Trophoblast cell (in vitro differentiated cells and primary cell): ENCODE measurements around the gene CA14.
A peak's percentile ranks its signal among the peaks of the same experiment; 100 is the strongest.

Experiments used
- DNase-seq, 2 donors: peaks; one replicate each; pipeline ENCODE4 v3.0.0-alpha.2; 2016
- H2AFZ ChIP-seq: 2 replicates; pipeline ENCODE4 v1.6.1; 2013; ENCODE audit warnings: low read length, moderate library complexity, mild to moderate bottlenecking; ENCODE audit not compliant: insufficient read depth, poor library complexity
- H2AK5ac ChIP-seq: 2 replicates; pipeline ENCODE4 v1.6.1; 2013; ENCODE audit warnings: mild to moderate bottlenecking, low read length
- H2BK120ac ChIP-seq: 2 replicates; pipeline ENCODE4 v1.6.1; 2013; ENCODE audit warnings: low read length, mild to moderate bottlenecking, moderate library complexity; ENCODE audit not compliant: insufficient read depth, poor library complexity
- H2BK12ac ChIP-seq: 2 replicates; pipeline ENCODE4 v1.6.1; 2013; ENCODE audit warnings: mild to moderate bottlenecking, low read length, moderate library complexity
- H2BK5ac ChIP-seq: 2 replicates; pipeline ENCODE4 v1.6.1; 2013; ENCODE audit warnings: low read length, low read depth, moderate library complexity, mild to moderate bottlenecking; ENCODE audit not compliant: poor library complexity
- H3K14ac ChIP-seq: 2 replicates; pipeline ENCODE4 v1.6.1; 2013; ENCODE audit warnings: mild to moderate bottlenecking, low read length
- H3K18ac ChIP-seq: 2 replicates; pipeline ENCODE4 v1.6.1; 2013; ENCODE audit warnings: mild to moderate bottlenecking, low read length
- H3K23ac ChIP-seq: 2 replicates; pipeline ENCODE4 v1.6.1; 2013; ENCODE audit warnings: low read length
- H3K27ac ChIP-seq: 2 replicates; pipeline ENCODE4 v1.5.1; 2013; ENCODE audit warnings: low read depth, mild to moderate bottlenecking, inconsistent platforms, low read length, moderate library complexity
- H3K27me3 ChIP-seq: 2 replicates; pipeline ENCODE4 v1.6.1; 2013; ENCODE audit warnings: inconsistent platforms, mild to moderate bottlenecking, low read length, moderate library complexity; ENCODE audit not compliant: insufficient read depth
- H3K36me3 ChIP-seq, 2 experiments: 1 replicate in 1 of 2; 2 replicates in 1 of 2; pipeline ENCODE4 v1.6.1; 2013; ENCODE audit warnings: low read length in 2 of 2, mild to moderate bottlenecking in 2 of 2, moderate library complexity in 1 of 2; ENCODE audit not compliant: insufficient read depth in 2 of 2, control insufficient read depth in 1 of 2
- H3K4ac ChIP-seq: 2 replicates; pipeline ENCODE4 v1.6.1; 2013; ENCODE audit warnings: low read depth, mild to moderate bottlenecking, low read length, moderate library complexity
- H3K4me1 ChIP-seq, 2 experiments: 1 replicate in 1 of 2; 2 replicates in 1 of 2; pipeline ENCODE4 v1.6.1; 2013; ENCODE audit warnings: low read length in 2 of 2, mild to moderate bottlenecking in 2 of 2, moderate library complexity in 1 of 2; ENCODE audit not compliant: insufficient read depth in 2 of 2, control insufficient read depth in 1 of 2
- H3K4me2 ChIP-seq: 2 replicates; pipeline ENCODE4 v1.6.1; 2013; ENCODE audit warnings: inconsistent platforms, mild to moderate bottlenecking, low read length, moderate library complexity
- H3K4me3 ChIP-seq: 2 replicates; pipeline ENCODE4 v1.5.1; 2013; ENCODE audit warnings: mild to moderate bottlenecking, low read depth, low read length, inconsistent platforms
- H3K79me1 ChIP-seq: one replicate; pipeline ENCODE4 v1.6.1; 2013; ENCODE audit warnings: low read length
- H3K79me2 ChIP-seq: 2 replicates; pipeline ENCODE4 v1.6.1; 2013; ENCODE audit warnings: low read length, mild to moderate bottlenecking; ENCODE audit not compliant: control insufficient read depth, insufficient read depth, poor library complexity
- H3K9ac ChIP-seq: 2 replicates; pipeline ENCODE4 v1.6.1; 2013; ENCODE audit warnings: mild to moderate bottlenecking, low read length
- H3K9me3 ChIP-seq: 2 replicates; pipeline ENCODE4 v1.6.1; 2013; ENCODE audit warnings: low read depth, mild to moderate bottlenecking, control low read depth, inconsistent platforms, low read length; ENCODE audit not compliant: insufficient read depth
- H4K12ac ChIP-seq: 2 replicates; pipeline ENCODE4 v1.6.1; 2013; ENCODE audit warnings: low read depth, mild to moderate bottlenecking, low read length, moderate library complexity
- H4K8ac ChIP-seq: 2 replicates; pipeline ENCODE4 v1.6.1; 2013; ENCODE audit warnings: low read depth, mild to moderate bottlenecking, low read length, moderate library complexity
- H4K91ac ChIP-seq: one replicate; pipeline ENCODE4 v1.6.1; 2013; ENCODE audit warnings: low read depth, mild to moderate bottlenecking, low read length, moderate library complexity
- WGBS: extraction: QIAGEN DNeasy Blood & Tissue Kit; methylation state at CpG from one replicate; pipeline ENCODE4 v1.1.7; 2013; ENCODE audit warnings: missing lambda C conversion rate; ENCODE audit not compliant: insufficient read length, insufficient coverage; ENCODE audit errors: extremely low coverage; 5-methylcytosine and 5-hydroxymethylcytosine counted together

CA14 gene

DNA sequence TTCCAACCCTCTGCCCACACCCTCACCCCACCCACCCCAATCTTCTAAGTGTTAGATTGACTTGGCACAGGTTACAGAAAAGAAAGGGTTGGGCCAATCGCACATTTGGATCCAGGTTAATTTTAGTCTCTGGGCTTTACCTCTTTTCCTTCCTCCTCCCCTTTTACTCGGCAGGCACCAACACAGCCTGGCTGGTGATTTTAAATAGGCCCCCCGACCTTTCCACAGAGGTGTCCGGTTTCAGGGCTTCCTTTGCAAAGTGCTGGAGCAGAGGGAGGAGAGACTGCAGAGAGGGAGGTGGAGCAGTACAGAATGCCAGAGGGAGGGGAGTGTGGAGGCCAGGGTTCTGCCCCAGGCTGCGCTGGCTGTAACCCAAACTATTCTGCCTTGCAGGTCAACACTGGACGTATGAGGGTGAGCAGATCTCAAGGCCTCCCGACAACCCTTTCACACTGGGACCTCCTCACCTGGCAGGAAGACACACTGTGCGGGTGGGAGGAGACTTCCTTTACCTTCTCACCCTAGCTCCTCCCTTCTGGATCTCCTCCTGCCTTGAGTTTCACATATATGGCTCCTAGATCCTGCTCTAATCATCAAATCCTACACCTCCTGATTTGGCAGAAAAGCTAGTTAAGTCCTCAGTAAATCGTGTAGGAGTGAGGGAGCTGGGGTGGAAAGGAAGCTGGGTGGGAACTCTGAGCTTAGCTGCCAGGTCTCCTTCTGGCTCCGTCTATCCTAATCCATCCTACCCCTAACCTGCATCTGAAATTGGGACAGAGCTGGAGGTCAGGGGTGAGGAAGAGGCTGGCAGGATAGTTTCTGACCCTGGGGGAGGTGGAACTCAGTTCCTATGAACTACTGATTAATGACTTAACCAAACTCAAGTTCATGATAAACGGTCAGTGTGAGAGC, 2.4 kb downstream of the CA14 start:
- H2BK12ac ChIP-seq = peak overlapping the region; percentile 46
- H2AK5ac ChIP-seq = no peak overlapping the region
- H3K4me2 ChIP-seq = peak overlapping the region; percentile 49
- WGBS = no CpG with 5 or more reads among the region's 11 CpGs
- peaks cover 27 to 36% of the 10 kb centered on the region in 2 experiments for H3K4me1 ChIP-seq
- no peak overlapping the region for H3K4me3 ChIP-seq
- H2AFZ ChIP-seq = no peak overlapping the region
- no peak overlapping the region for H3K9ac ChIP-seq
- no peaks in the 10 kb centered on the region for H3K9me3 ChIP-seq
- H3K36me3 ChIP-seq = peaks cover 0 to 5% of the 10 kb centered on the region in 2 experiments
- H3K14ac ChIP-seq = peak overlapping the region; percentile 42
- H2BK5ac ChIP-seq = peak overlapping the region; percentile 79
- no peaks in the 10 kb centered on the region for H3K27me3 ChIP-seq
- peak overlapping the region; percentile 3 for H4K12ac ChIP-seq
- H3K4ac ChIP-seq = no peak overlapping the region
- H3K27ac ChIP-seq = peak overlapping the region; percentile 34
- H4K91ac ChIP-seq = peak overlapping the region; percentile 42
- H4K8ac ChIP-seq = peak overlapping the region; percentile 62
- H3K79me1 ChIP-seq = peaks cover 15% of the 10 kb centered on the region
- H3K79me2 ChIP-seq = no peaks in the 10 kb centered on the region
- DNase-seq = peak; percentile 35 to 40
- H2BK120ac ChIP-seq = no peak overlapping the region
- no peak overlapping the region for H3K18ac ChIP-seq
- H3K23ac ChIP-seq = no peak overlapping the region

DNA sequence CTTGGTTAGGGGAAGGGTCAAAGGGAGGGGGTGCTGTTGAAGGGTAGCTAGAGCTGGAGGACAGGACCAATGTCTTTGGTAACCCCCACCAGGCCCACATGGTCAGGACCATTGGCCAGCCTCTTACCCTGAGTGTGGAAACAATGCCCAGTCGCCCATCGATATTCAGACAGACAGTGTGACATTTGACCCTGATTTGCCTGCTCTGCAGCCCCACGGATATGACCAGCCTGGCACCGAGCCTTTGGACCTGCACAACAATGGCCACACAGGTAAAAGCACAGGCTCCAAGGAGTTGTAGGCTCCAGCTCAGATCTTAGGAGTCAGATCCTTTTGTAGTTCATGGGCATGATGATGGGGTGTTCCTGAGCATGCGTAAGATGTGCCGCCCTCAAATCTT, 3.8 kb downstream of the CA14 start:
- H3K4ac ChIP-seq = no peak overlapping the region
- peaks cover 25 to 34% of the 10 kb centered on the region in 2 experiments for H3K4me1 ChIP-seq
- WGBS = no CpG with 5 or more reads among the region's 6 CpGs
- H3K36me3 ChIP-seq = peaks cover 8 to 15% of the 10 kb centered on the region in 2 experiments
- no peaks in the 10 kb centered on the region for H3K9me3 ChIP-seq
- H3K23ac ChIP-seq = no peak overlapping the region
- no peak overlapping the region for H2BK5ac ChIP-seq
- H3K79me1 ChIP-seq = peaks cover 15% of the 10 kb centered on the region
- no peak overlapping the region for H3K4me2 ChIP-seq
- no peaks in the 10 kb centered on the region for H3K79me2 ChIP-seq
- H3K4me3 ChIP-seq = no peak overlapping the region
- no peak overlapping the region for H2BK12ac ChIP-seq
- H4K91ac ChIP-seq = no peak overlapping the region
- H4K8ac ChIP-seq = no peak overlapping the region
- H3K9ac ChIP-seq = no peak overlapping the region
- H3K27me3 ChIP-seq = no peaks in the 10 kb centered on the region
- no peak for DNase-seq
- H3K27ac ChIP-seq = no peak overlapping the region
- H2AK5ac ChIP-seq = no peak overlapping the region
- no peak overlapping the region for H3K18ac ChIP-seq
- H2BK120ac ChIP-seq = no peak overlapping the region
- H2AFZ ChIP-seq = no peak overlapping the region
- no peak overlapping the region for H3K14ac ChIP-seq
- H4K12ac ChIP-seq = no peak overlapping the region

DNA sequence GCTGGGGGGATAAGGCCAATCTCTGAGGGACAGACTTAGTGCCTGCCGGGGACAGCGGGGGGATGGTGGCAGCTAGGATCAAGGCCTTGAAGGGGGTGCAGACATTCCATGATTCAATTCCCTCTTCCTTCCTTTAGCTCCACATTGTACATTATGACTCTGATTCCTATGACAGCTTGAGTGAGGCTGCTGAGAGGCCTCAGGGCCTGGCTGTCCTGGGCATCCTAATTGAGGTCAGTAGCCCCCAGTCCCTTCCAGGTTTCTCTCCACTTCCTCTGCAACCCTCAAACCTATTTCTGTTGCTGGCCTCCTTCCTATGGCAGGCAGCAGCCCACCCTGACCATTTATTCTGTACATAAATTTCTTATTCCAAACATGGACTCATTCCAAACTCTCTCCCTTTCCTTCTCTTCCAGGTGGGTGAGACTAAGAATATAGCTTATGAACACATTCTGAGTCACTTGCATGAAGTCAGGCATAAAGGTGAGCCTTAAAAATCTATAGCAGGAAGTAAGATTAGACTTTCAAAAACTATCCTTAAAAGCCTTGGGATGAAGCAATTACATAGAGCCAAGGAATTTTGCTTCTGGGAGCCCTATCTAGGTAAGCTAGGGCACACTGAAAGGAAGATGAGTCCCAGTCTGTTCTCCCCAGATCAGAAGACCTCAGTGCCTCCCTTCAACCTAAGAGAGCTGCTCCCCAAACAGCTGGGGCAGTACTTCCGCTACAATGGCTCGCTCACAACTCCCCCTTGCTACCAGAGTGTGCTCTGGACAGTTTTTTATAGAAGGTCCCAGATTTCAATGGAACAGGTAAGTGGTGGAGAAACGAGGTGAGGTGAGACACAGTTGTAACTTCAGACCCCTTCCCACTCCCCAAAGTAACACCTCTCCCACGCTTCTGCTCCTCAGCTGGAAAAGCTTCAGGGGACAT, 5.1 kb downstream of the CA14 start:
- no peak for DNase-seq
- Histone ChIP-seq H3K79me1 (peaks cover 10% of the 10 kb centered on the region), H4K12ac (no peak overlapping the region), H3K9me3 (no peaks in the 10 kb centered on the region), H3K36me3 (peaks cover 13 to 25% of the 10 kb centered on the region in 2 experiments), H3K4me2 (no peak overlapping the region), H3K9ac (no peak overlapping the region), H2AK5ac (no peak overlapping the region), H3K4ac (no peak overlapping the region), H4K8ac (no peak overlapping the region), H2BK120ac (no peak overlapping the region), H2BK12ac (no peak overlapping the region), H3K27me3 (no peaks in the 10 kb centered on the region), H3K18ac (no peak overlapping the region), H4K91ac (no peak overlapping the region), H3K14ac (no peak overlapping the region), H3K79me2 (no peaks in the 10 kb centered on the region), H3K4me3 (no peak overlapping the region), H2AFZ (no peak overlapping the region), H3K4me1 (peaks cover 14 to 23% of the 10 kb centered on the region in 2 experiments), H3K23ac (no peak overlapping the region), H3K27ac (no peak overlapping the region), H2BK5ac (no peak overlapping the region)
- no CpG with 5 or more reads among the region's 6 CpGs for WGBS

DNA sequence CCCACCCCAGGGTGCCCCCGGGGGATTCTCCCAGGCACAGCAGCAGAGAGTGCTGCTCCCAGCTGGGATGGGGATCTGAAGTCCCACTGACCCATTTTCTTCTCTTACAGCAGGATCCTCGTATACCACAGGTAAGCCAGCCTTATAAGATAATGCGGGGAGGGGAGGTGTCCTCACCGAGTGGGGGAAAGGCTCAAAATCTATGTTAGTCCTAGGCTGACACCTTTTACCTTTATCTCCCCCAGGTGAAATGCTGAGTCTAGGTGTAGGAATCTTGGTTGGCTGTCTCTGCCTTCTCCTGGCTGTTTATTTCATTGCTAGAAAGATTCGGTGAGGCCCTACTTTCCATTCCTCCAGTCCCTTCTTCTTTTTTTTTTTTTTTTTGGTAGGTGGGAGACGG, 6.0 kb downstream of the CA14 start:
- Histone ChIP-seq H3K79me1 (peaks cover 9% of the 10 kb centered on the region), H3K4me3 (no peak overlapping the region), H3K18ac (no peak overlapping the region), H2AFZ (no peak overlapping the region), H3K36me3 (peaks cover 13 to 25% of the 10 kb centered on the region in 2 experiments), H4K8ac (no peak overlapping the region), H3K14ac (no peak overlapping the region), H3K27ac (no peak overlapping the region), H3K23ac (no peak overlapping the region), H2BK5ac (no peak overlapping the region), H3K4me1 (peaks cover 14 to 21% of the 10 kb centered on the region in 2 experiments), H3K9ac (no peak overlapping the region), H3K4ac (no peak overlapping the region), H2AK5ac (no peak overlapping the region), H4K12ac (no peak overlapping the region), H3K27me3 (no peaks in the 10 kb centered on the region), H3K9me3 (no peaks in the 10 kb centered on the region), H2BK120ac (no peak overlapping the region), H3K79me2 (peaks cover 8% of the 10 kb centered on the region), H4K91ac (no peak overlapping the region), H3K4me2 (no peak overlapping the region), H2BK12ac (no peak overlapping the region)
- WGBS = no CpG with 5 or more reads among the region's 6 CpGs
- DNase-seq = no peak
